ENCODE measurements around the gene IL19.

DNA sequence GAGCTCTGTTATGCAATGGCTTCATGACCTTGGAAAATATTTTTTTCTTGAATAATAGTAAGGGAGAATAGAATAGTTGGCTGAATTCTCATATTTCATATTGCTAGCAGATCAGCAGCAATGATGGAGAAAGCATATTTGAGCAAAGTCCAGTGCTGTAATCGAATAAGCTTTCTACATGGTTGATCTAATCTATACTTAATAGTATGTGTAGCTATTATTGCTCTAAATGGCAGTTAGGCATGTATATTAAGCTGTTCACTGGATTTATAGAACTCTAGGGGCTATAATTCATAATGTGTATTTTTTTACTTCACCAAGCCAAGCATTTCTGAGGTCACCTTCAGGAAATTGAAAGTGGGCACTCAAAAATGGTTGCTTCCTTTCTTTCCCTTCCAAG, 10.0 kb upstream of the IL19 start:
- TF ChIP-seq CTCF (IDR thresholded peaks at IDR 0.05 in 4 of 5, conservative IDR thresholded peaks at IDR 0.05 in 1 of 5) (no peak), POLR2A (IDR thresholded peaks at IDR 0.05) (no peak)
